Mesothelial cell of epicardium (in vitro differentiated cells): ENCODE results near the gene CAMTA1. TPM values are rescaled to one million over a fixed set of nuclear protein-coding genes. Genes with fewer than 3 reads are reported as not detected.

Source experiments
- DNase-seq, 2 experiments: peaks; one replicate each; pipeline ENCODE4 v3.0.0; 2021; ENCODE audit warnings: low spot score in 2 of 2; ENCODE audit not compliant: unreplicated experiment in 2 of 2
- H3K27ac Mint-ChIP-seq: 2 replicates; pipeline ENCODE4 v1.8.0; 2021; ENCODE audit warnings: mixed read lengths
- H3K27me3 Mint-ChIP-seq: 2 replicates; pipeline ENCODE4 v1.8.0; 2021; ENCODE audit warnings: low read depth, mixed read lengths
- H3K36me3 Mint-ChIP-seq: 2 replicates; pipeline ENCODE4 v1.8.0; 2021; ENCODE audit warnings: mixed read lengths
- H3K4me1 Mint-ChIP-seq: 2 replicates; pipeline ENCODE4 v1.8.0; 2021; ENCODE audit warnings: mixed read lengths
- H3K4me3 Mint-ChIP-seq: 2 replicates; pipeline ENCODE4 v1.8.0; 2021; ENCODE audit warnings: mild to moderate bottlenecking, moderate library complexity, mixed read lengths
- H3K9me3 Mint-ChIP-seq: 2 replicates; pipeline ENCODE4 v1.8.0; 2021; ENCODE audit warnings: mixed read lengths
- CTCF ChIP-seq: fragments of 200-600 bp; sonication (generic); IDR thresholded peaks from one replicate; pipeline ENCODE4 v1.5.0; 2021; ENCODE audit warnings: antibody characterized with exemption; ENCODE audit not compliant: unreplicated experiment
- total RNA-seq: library from RNA; stranded (reverse); gene quantifications from 3 replicates; pipeline ENCODE4 v1.2.1, GENCODE V29; 2021

CAMTA1 gene
- total RNA-seq, 1 donor from 2014 or later = 70.4 TPM

DNA sequence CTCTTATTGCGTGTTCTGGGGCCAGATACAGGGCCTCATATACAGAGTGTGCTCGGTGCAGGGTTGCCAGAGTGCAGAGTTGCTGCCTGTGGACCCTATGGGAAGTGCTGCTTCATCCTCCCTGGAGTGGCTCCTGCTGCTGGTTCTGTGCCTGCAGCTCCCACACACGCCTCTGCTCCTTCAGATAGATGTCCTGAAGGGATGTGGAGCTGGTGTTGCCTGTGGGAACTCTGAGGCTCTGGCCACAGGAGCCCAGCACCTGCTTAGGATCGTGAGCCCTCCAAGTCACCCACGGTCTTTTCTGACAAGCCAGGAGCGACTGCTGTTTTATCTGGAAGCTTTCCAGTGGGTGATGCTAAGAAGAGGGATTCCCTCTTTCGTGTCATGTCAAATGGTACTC, 120.5 kb downstream of the CAMTA1 start:
- Mint-ChIP-seq H3K9me3 (no peaks in the 10 kb centered on the region), H3K4me1 (peaks cover 24% of the 10 kb centered on the region), H3K4me3 (no peak overlapping the region), H3K36me3 (no peaks in the 10 kb centered on the region), H3K27me3 (peaks cover 2% of the 10 kb centered on the region), H3K27ac (no peak overlapping the region)
- no peak for TF ChIP-seq CTCF
- no peak for DNase-seq

DNA sequence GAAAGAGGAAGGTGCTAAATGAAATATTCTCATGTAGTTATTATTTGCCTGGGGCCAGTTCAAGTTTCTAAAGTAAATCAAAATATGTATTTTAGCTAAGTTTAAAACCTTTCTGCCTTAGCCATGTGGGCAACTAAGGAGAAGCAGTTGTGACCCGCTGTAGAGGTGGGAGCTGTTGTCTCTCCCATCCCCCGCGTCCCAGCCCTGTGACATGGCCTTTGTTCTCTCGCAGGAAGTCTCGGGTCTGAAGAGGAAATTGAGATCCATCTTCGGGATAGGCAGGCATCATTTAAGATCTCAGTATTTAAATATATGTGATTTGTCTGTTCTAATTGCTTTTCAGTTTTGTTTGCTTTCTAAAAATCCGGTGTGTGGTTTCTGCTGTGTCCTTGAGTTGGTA, 121.5 kb downstream of the CAMTA1 start:
- no peak for TF ChIP-seq CTCF
- Mint-ChIP-seq H3K27ac (no peak overlapping the region), H3K4me1 (peaks cover 33% of the 10 kb centered on the region)

GRCh38 chr1:6907201-6907600, 121.9 kb downstream of the CAMTA1 start:
- H3K4me3 Mint-ChIP-seq = no peak overlapping the region
- H3K9me3 Mint-ChIP-seq = no peaks in the 10 kb centered on the region
- H3K27me3 Mint-ChIP-seq = peaks cover 2% of the 10 kb centered on the region
- no peak for DNase-seq
- no peak for TF ChIP-seq CTCF
- no peaks in the 10 kb centered on the region for H3K36me3 Mint-ChIP-seq
- H3K4me1 Mint-ChIP-seq = peaks cover 37% of the 10 kb centered on the region
- no peak overlapping the region for H3K27ac Mint-ChIP-seq

More for the DNA sequence above, 121.5 kb downstream of the CAMTA1 start:
- H3K9me3 Mint-ChIP-seq = no peaks in the 10 kb centered on the region
- no peak for DNase-seq
- H3K27me3 Mint-ChIP-seq = peaks cover 2% of the 10 kb centered on the region
- no peak overlapping the region for H3K4me3 Mint-ChIP-seq
- no peaks in the 10 kb centered on the region for H3K36me3 Mint-ChIP-seq

- H3K9me3 Mint-ChIP-seq = no peaks in the 10 kb centered on the region
- H3K36me3 Mint-ChIP-seq = no peaks in the 10 kb centered on the region
- TF ChIP-seq CTCF = no peak
- H3K4me1 Mint-ChIP-seq = peaks cover 41% of the 10 kb centered on the region
- H3K4me3 Mint-ChIP-seq = no peak overlapping the region
- H3K27ac Mint-ChIP-seq = no peak overlapping the region
- DNase-seq = no peak
- peaks cover 2% of the 10 kb centered on the region for H3K27me3 Mint-ChIP-seq
These were observed 122.6 kb downstream of the CAMTA1 start for GRCh38 chr1:6907676-6908434.

- Mint-ChIP-seq H3K4me3 (no peak overlapping the region), H3K36me3 (peaks cover 4% of the 10 kb centered on the region), H3K27ac (no peak overlapping the region), H3K27me3 (peaks cover 2% of the 10 kb centered on the region), H3K4me1 (peaks cover 35% of the 10 kb centered on the region), H3K9me3 (peaks cover 5% of the 10 kb centered on the region)
- no peak for DNase-seq
- TF ChIP-seq CTCF = no peak
These were observed 124.1 kb downstream of the CAMTA1 start for GRCh38 chr1:6909401-6909800.
